ENCODE measurements around the gene NF2. TPM values are rescaled to one million over a fixed set of nuclear protein-coding genes. Genes with fewer than 3 reads are reported as not detected.

Gene NF2
- total RNA-seq, 1 donor from 2014 or later = 110 TPM

- TF ChIP-seq CTCF (IDR thresholded peaks at IDR 0.05; ENCODE audit: insufficient read depth, low read length, poor library complexity, severe bottlenecking) = no peak
Observed at GRCh38 chr22:29642694-29643093, 39.3 kb downstream of the NF2 start.

DNA sequence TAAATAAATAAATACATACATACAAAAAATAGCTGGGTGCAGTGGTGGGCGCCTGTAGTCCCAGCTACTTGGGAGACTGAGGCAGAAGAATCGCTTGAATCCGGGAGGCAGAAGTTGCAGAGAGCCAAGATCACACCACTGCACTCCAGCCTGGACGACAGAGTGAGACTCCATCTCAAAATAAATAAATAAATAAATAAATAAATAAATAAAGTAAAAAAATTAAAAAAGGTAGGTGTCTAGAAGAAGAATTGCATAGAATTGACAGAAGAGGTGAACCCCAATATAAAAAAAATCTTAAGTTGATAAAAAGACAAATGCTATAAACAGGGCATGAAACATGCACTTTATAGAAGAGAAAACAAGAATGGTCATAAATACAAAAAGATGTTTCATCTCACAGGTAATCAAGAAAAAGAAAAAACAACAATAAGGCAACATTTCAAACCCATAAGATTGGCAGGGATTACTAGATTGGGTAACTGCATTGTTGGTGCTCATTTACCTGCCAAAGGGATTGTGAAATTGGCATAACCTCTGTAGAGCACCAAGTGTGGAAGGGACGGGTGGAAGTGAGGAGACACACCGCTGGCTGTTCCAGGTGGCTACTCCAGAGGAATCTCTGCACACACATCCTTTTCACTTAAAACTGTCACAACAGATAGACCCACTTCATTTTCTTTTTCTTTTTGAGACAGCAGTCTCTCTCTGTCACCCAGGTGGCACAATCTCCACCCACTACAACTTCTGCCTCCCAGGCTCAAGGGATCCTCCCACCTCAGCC, 44.7 kb downstream of the NF2 start:
- TF ChIP-seq CTCF (IDR thresholded peaks at IDR 0.05; ENCODE audit: insufficient read depth, low read length, poor library complexity, severe bottlenecking) = no peak
- H3K27me3 ChIP-seq (ENCODE audit: control insufficient read depth, insufficient read depth, low read length) = no peaks in the 10 kb centered on the region
- peaks cover 1% of the 10 kb centered on the region for H3K36me3 ChIP-seq (ENCODE audit: control insufficient read depth, insufficient read depth, low read length)
- no peak for DNase-seq (ENCODE audit: low read depth)
- H3K4me3 ChIP-seq (ENCODE audit: low read depth, low read length) = no peak overlapping the region

More at GRCh38 chr22:29642694-29643093, 39.3 kb downstream of the NF2 start:
- H3K27me3 ChIP-seq (ENCODE audit: control insufficient read depth, insufficient read depth, low read length) = no peaks in the 10 kb centered on the region
- DNase-seq (ENCODE audit: low read depth) = no peak
- no peak overlapping the region for H3K4me3 ChIP-seq (ENCODE audit: low read depth, low read length)
- peaks cover 2% of the 10 kb centered on the region for H3K36me3 ChIP-seq (ENCODE audit: control insufficient read depth, insufficient read depth, low read length)

DNA sequence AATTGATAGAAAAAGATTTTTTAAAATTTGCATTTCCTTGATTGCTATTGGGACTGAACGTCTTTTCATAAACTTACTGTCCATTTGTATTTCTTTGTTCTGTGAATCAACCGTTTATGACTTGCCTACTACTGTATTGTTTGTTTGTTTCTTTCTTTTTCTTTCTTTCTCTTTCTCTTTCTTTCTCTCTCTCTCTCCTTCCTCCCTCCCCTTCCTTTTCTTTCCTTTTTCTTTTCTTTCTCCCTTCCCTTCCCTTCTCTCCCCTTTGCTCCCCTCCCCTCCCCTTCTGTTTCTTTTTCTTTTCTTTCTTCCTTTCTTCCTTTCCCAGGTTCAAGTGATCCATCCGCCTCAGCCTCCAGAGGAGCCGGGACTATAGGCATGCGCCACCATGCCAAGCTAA, 46.9 kb downstream of the NF2 start:
- Histone ChIP-seq H3K36me3 (ENCODE audit: control insufficient read depth, insufficient read depth, low read length) (peaks cover 1% of the 10 kb centered on the region), H3K27me3 (ENCODE audit: control insufficient read depth, insufficient read depth, low read length) (no peaks in the 10 kb centered on the region), H3K4me3 (ENCODE audit: low read depth, low read length) (no peak overlapping the region)
- no peak for TF ChIP-seq CTCF (IDR thresholded peaks at IDR 0.05; ENCODE audit: insufficient read depth, low read length, poor library complexity, severe bottlenecking)
- no peak for DNase-seq (ENCODE audit: low read depth)

GRCh38 chr22:29651652-29652051, 48.2 kb downstream of the NF2 start:
- DNase-seq (ENCODE audit: low read depth) = no peak
- H3K36me3 ChIP-seq (ENCODE audit: control insufficient read depth, insufficient read depth, low read length) = no peaks in the 10 kb centered on the region

DNA sequence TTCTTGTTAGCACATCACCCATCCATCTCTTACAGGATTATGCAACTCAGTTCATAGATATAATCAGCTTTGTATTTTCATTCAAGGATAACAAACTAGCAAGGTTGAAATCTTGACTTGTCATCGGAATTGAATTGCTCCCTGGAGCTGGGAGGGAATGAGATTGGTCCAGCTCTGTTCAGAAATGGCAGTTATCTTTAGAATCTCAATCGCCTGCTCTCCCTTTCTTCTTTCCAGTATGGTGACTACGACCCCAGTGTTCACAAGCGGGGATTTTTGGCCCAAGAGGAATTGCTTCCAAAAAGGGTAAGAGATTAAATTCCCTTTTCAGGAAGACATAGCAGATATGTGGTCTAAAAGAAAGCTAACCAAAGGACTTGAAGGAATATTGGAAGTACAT, 51.0 kb downstream of the NF2 start:
- no peak for DNase-seq (ENCODE audit: low read depth)
- Histone ChIP-seq H3K4me3 (ENCODE audit: low read depth, low read length) (no peak overlapping the region), H3K27me3 (ENCODE audit: control insufficient read depth, insufficient read depth, low read length) (no peaks in the 10 kb centered on the region), H3K36me3 (ENCODE audit: control insufficient read depth, insufficient read depth, low read length) (no peaks in the 10 kb centered on the region)
- TF ChIP-seq CTCF (IDR thresholded peaks at IDR 0.05; ENCODE audit: insufficient read depth, low read length, poor library complexity, severe bottlenecking) = no peak

More at GRCh38 chr22:29651652-29652051, 48.2 kb downstream of the NF2 start:
- no peak overlapping the region for H3K4me3 ChIP-seq (ENCODE audit: low read depth, low read length)
- no peaks in the 10 kb centered on the region for H3K27me3 ChIP-seq (ENCODE audit: control insufficient read depth, insufficient read depth, low read length)
- TF ChIP-seq CTCF (IDR thresholded peaks at IDR 0.05; ENCODE audit: insufficient read depth, low read length, poor library complexity, severe bottlenecking) = no peak

- no peak for TF ChIP-seq CTCF (IDR thresholded peaks at IDR 0.05; ENCODE audit: insufficient read depth, low read length, poor library complexity, severe bottlenecking)
- H3K36me3 ChIP-seq (ENCODE audit: control insufficient read depth, insufficient read depth, low read length) = no peaks in the 10 kb centered on the region
Observed at GRCh38 chr22:29654882-29655281, 51.4 kb downstream of the NF2 start.

More at GRCh38 chr22:29654882-29655281, 51.4 kb downstream of the NF2 start:
- Histone ChIP-seq H3K4me3 (ENCODE audit: low read depth, low read length) (no peak overlapping the region), H3K27me3 (ENCODE audit: control insufficient read depth, insufficient read depth, low read length) (no peaks in the 10 kb centered on the region)
- no peak for DNase-seq (ENCODE audit: low read depth)
